GM23338 (cell line): Measurements from ENCODE around the gene HOXA1. TPM values are rescaled to one million over a fixed set of nuclear protein-coding genes. Genes with fewer than 3 reads are reported as not detected.

ENCODE experiments used
- ATAC-seq: fragments of 200-7000 bp; cut with Tn5 transposase; 3 replicates; pipeline ENCODE4 v1.9.1; 2020
- DNase-seq: peaks from one replicate; pipeline ENCODE4 v3.0.0-alpha.2; 2015; ENCODE audit warnings: low spot score
- H2AFZ ChIP-seq: fragments of 200-600 bp; sonication (generic); 2 replicates; pipeline ENCODE4 v1.8.0; 2016; ENCODE audit warnings: antibody characterized with exemption, mild to moderate bottlenecking, moderate library complexity
- H3F3A ChIP-seq: fragments of 200-600 bp; sonication (generic); replicated peaks from 2 replicates; pipeline ENCODE4 v1.8.0; 2017; ENCODE audit warnings: antibody characterized with exemption, mixed run types, low read depth
- H3K27ac ChIP-seq: fragments of 200-600 bp; sonication (generic); 2 replicates; pipeline ENCODE4 v1.6.1; 2016; ENCODE audit warnings: low read depth
- H3K27me3 ChIP-seq: fragments of 200-600 bp; sonication (generic); 2 replicates; pipeline ENCODE4 v1.8.0; 2016; ENCODE audit warnings: mild to moderate bottlenecking, mixed run types, moderate library complexity; ENCODE audit not compliant: insufficient read depth
- H3K36me3 ChIP-seq: fragments of 200-600 bp; sonication (generic); 2 replicates; pipeline ENCODE4 v1.8.0; 2016; ENCODE audit warnings: mild to moderate bottlenecking; ENCODE audit not compliant: insufficient read depth
- H3K4me1 ChIP-seq: fragments of 200-600 bp; sonication (generic); 2 replicates; pipeline ENCODE4 v1.8.0; 2016; ENCODE audit warnings: mild to moderate bottlenecking, moderate library complexity; ENCODE audit not compliant: insufficient read depth
- H3K4me2 ChIP-seq: fragments of 200-600 bp; sonication (generic); 2 replicates; pipeline ENCODE4 v1.7.1; 2017; ENCODE audit warnings: mixed run types
- H3K4me3 ChIP-seq: fragments of 200-600 bp; sonication (generic); 2 replicates; pipeline ENCODE4 v1.6.1; 2016; ENCODE audit warnings: mixed run types
- H3K79me2 ChIP-seq: fragments of 200-600 bp; sonication (generic); replicated peaks from 2 replicates; pipeline ENCODE4 v1.8.0; 2017; ENCODE audit warnings: mild to moderate bottlenecking; ENCODE audit not compliant: insufficient read depth
- H3K9me2 ChIP-seq: fragments of 200-600 bp; sonication (generic); 2 replicates; pipeline ENCODE4 v1.8.0; 2017; ENCODE audit not compliant: insufficient read depth
- H4K20me1 ChIP-seq: fragments of 200-600 bp; sonication (generic); replicated peaks from 2 replicates; pipeline ENCODE4 v1.8.0; 2017; ENCODE audit warnings: mild to moderate bottlenecking; ENCODE audit not compliant: insufficient read depth
- H3K27ac Mint-ChIP-seq: 2 replicates; pipeline ENCODE4 v1.8.0; 2020; ENCODE audit warnings: inconsistent platforms, mild to moderate bottlenecking, moderate library complexity, mixed read lengths
- H3K27me3 Mint-ChIP-seq: 3 replicates; pipeline ENCODE4 v1.8.0; 2022; ENCODE audit warnings: low read depth, mild to moderate bottlenecking, moderate library complexity, mixed read lengths, inconsistent platforms; ENCODE audit not compliant: insufficient read depth, poor library complexity
- H3K36me3 Mint-ChIP-seq: 3 replicates; pipeline ENCODE4 v1.8.0; 2021; ENCODE audit warnings: low read depth, mild to moderate bottlenecking, inconsistent platforms, moderate library complexity, mixed read lengths
- H3K4me1 Mint-ChIP-seq: 3 replicates; pipeline ENCODE4 v1.8.0; 2020; ENCODE audit warnings: mild to moderate bottlenecking, inconsistent platforms, mixed read lengths
- H3K4me3 Mint-ChIP-seq: 3 replicates; pipeline ENCODE4 v1.8.0; 2021; ENCODE audit warnings: moderate library complexity, mild to moderate bottlenecking, inconsistent platforms, mixed read lengths
- H3K9me3 Mint-ChIP-seq: 3 replicates; pipeline ENCODE4 v1.8.0; 2020; ENCODE audit warnings: moderate library complexity, mild to moderate bottlenecking, inconsistent platforms, mixed read lengths
- EZH2 ChIP-seq: fragments of 200-600 bp; sonication (generic); IDR thresholded peaks from one replicate; pipeline ENCODE4 v1.8.0; 2017; ENCODE audit warnings: antibody characterized with exemption, mild to moderate bottlenecking, low read depth; ENCODE audit not compliant: unreplicated experiment
- EZH2phosphoT487 ChIP-seq: fragments of 200-600 bp; sonication (generic); IDR thresholded peaks from one replicate; pipeline ENCODE4 v1.8.1; 2018; ENCODE audit warnings: antibody characterized with exemption; ENCODE audit not compliant: unreplicated experiment
- NANOG ChIP-seq: IDR thresholded peaks from 2 replicates; pipeline ENCODE4 v1.6.1; 2016; ENCODE audit warnings: antibody characterized with exemption, borderline replicate concordance
- polyA plus RNA-seq: library from polyadenylated mRNA; unstranded; fragments of >200 nt; fragmentation: Nextera tagmentation; extraction: Ambion mirVana; gene quantifications from 2 replicates; pipeline ENCODE4 v1.2.1, GENCODE V29; 2016
- total RNA-seq: library from RNA; depleted of rRNA; stranded (reverse); fragments of >200 nt; shearing (Covaris generic); gene quantifications from 2 replicates; pipeline ENCODE4 v1.2.3, GENCODE V29; 2014
- TF ChIP-seq, protein P1 (sequence below): IDR thresholded peaks from one replicate; pipeline ENCODE4 v1.6.1; 2018; ENCODE audit warnings: antibody characterized with exemption; ENCODE audit not compliant: unreplicated experiment

HOXA1 gene
- total and polyA plus RNA-seq, 2 experiments from 2014 or later = not detected

DNA sequence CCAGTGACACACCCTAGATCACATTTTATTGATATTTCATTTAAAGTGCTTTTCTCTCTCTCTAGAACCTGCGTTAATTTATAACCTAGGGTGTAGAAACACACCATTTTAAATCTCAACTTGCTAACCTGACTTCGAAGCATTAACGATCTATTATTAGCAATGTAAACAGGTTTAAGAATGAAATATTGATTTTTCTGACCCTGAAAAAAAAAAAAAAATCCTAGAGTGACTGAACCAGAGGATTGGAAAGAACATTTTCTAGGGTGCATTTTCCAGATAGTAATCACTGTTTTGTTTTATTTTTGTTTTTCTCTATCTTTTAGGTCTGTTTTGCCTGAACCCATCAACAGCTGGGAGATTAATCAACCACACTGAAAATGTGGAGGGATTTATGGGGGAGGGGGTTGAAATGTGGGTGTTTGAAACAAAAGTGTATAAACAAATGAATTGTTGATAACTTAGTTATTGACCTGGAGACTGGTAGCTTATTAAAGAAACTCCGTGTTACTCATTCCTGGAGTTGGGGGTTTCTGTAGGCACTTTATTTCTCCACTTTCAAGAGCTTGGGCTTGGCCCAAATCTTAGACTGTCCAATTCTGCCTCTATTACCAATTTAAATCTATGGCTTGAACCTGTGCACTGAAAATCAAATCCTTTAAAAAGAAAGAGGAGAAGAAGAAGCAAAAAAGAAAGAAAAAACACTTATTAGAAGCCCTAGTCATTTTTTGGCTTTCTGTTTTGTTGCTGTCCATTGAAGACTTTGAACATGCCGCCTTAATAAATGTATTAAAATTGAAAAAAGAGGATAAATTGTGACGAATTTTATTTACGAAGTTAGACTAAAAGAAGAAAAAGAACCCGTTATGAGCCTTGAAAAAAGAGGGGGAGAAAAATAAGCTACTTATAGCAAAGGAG, 3.9 kb upstream of the HOXA1 start:
- Mint-ChIP-seq H3K27ac (no peak overlapping the region), H3K36me3 (no peaks in the 10 kb centered on the region), H3K4me1 (peaks cover 52% of the 10 kb centered on the region), H3K9me3 (peaks cover 8% of the 10 kb centered on the region; the same call in 2 of the 3 replicates), H3K4me3 (no peak overlapping the region; the same call in 2 of the 3 replicates), H3K27me3 (peaks cover 100% of the 10 kb centered on the region)
- DNase-seq (no peak), ATAC-seq (no peak)
- no peak overlapping the region for H3K4me3 ChIP-seq
- no peak overlapping the region for H2AFZ ChIP-seq
- H3K4me2 ChIP-seq = peak overlapping the region; percentile 76; the same call in 1 of the 2 replicates
- no peaks in the 10 kb centered on the region for H3K79me2 ChIP-seq
- peaks cover 100% of the 10 kb centered on the region for H3K27me3 ChIP-seq
- H3F3A ChIP-seq = peaks cover 57% of the 10 kb centered on the region
- peaks cover 45% of the 10 kb centered on the region for H3K4me1 ChIP-seq
- H3K36me3 ChIP-seq = no peaks in the 10 kb centered on the region
- TF ChIP-seq, protein P1, sequence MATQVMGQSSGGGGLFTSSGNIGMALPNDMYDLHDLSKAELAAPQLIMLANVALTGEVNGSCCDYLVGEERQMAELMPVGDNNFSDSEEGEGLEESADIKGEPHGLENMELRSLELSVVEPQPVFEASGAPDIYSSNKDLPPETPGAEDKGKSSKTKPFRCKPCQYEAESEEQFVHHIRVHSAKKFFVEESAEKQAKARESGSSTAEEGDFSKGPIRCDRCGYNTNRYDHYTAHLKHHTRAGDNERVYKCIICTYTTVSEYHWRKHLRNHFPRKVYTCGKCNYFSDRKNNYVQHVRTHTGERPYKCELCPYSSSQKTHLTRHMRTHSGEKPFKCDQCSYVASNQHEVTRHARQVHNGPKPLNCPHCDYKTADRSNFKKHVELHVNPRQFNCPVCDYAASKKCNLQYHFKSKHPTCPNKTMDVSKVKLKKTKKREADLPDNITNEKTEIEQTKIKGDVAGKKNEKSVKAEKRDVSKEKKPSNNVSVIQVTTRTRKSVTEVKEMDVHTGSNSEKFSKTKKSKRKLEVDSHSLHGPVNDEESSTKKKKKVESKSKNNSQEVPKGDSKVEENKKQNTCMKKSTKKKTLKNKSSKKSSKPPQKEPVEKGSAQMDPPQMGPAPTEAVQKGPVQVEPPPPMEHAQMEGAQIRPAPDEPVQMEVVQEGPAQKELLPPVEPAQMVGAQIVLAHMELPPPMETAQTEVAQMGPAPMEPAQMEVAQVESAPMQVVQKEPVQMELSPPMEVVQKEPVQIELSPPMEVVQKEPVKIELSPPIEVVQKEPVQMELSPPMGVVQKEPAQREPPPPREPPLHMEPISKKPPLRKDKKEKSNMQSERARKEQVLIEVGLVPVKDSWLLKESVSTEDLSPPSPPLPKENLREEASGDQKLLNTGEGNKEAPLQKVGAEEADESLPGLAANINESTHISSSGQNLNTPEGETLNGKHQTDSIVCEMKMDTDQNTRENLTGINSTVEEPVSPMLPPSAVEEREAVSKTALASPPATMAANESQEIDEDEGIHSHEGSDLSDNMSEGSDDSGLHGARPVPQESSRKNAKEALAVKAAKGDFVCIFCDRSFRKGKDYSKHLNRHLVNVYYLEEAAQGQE = no peak
- peak; percentile 21 for TF ChIP-seq EZH2
- H4K20me1 ChIP-seq = peaks cover 62% of the 10 kb centered on the region
- no peaks in the 10 kb centered on the region for H3K9me2 ChIP-seq
- no peak overlapping the region for H3K27ac ChIP-seq

- no peak overlapping the region for H3K4me3 Mint-ChIP-seq
- peak; percentile 5 for ATAC-seq
Observed at GRCh38 chr7:27098578-27099451, 3.0 kb upstream of the HOXA1 start.

More at GRCh38 chr7:27098578-27099451, 3.0 kb upstream of the HOXA1 start:
- Mint-ChIP-seq H3K27me3 (peaks cover 100% of the 10 kb centered on the region), H3K4me1 (peaks cover 59% of the 10 kb centered on the region), H3K9me3 (peaks cover 8% of the 10 kb centered on the region; the same call in 2 of the 3 replicates), H3K27ac (no peak overlapping the region), H3K36me3 (no peaks in the 10 kb centered on the region)
- no peaks in the 10 kb centered on the region for H3K36me3 ChIP-seq
- TF ChIP-seq EZH2phosphoT487 (peak; percentile 54), NANOG (no peak), EZH2 (peak; percentile 98)
- H3F3A ChIP-seq = peaks cover 53% of the 10 kb centered on the region
- H3K79me2 ChIP-seq = no peaks in the 10 kb centered on the region
- peaks cover 50% of the 10 kb centered on the region for H3K4me1 ChIP-seq
- no peaks in the 10 kb centered on the region for H3K9me2 ChIP-seq
- no peak overlapping the region for H3K4me3 ChIP-seq
- H3K27me3 ChIP-seq = peaks cover 100% of the 10 kb centered on the region
- no peak overlapping the region for H2AFZ ChIP-seq
- peaks cover 57% of the 10 kb centered on the region for H4K20me1 ChIP-seq
- peak overlapping the region; percentile 84 for H3K4me2 ChIP-seq
- no peak overlapping the region for H3K27ac ChIP-seq
- peak; percentile 64 for DNase-seq
